Stimulated activated CD8-positive, alpha-beta memory T cell treated with anti-CD3 and anti-CD28 coated beads, Interleukin-15, amount 100 ng/mL, for 24 hours (primary cell): ENCODE measurements around the gene MAP2K6.

Experiments
- DNase-seq: peaks from one replicate; pipeline ENCODE4 v3.0.0-alpha.2; 2020; ENCODE audit warnings: low read depth

MAP2K6 gene

DNA sequence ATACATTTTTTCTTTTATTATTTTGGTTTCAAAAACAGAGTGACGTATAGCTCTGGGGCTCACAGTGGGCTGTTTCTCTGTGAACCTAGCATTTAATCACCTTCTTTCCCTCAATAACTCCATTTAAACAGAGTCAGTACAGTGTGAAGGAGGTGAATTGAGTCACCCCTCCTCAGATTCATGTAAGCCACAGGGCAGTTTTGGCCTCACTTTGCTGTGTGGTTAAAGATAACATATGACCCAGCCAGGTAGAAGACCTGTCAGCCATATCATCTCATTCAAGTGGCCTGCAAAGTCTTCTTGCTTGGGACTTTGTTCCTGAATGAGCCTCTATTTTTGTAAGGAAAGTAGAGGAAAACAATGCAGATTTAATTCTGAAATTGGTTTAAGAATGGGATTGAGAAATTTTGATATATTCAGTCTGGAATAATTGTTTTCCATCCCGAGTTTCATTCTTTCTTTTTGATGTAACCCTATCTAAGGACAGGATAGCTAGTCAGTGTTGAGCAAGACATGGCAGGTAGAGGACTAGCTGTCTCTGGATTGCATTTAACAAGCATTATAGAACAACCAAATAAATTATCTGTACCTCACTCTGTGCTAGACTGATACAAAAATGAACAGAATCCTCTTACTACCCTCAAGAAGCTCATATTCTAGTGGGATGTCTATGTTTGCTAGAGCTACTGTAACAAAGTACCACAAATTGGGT lies 13.1 kb downstream of the MAP2K6 start:
- DNase-seq: no peak

DNA sequence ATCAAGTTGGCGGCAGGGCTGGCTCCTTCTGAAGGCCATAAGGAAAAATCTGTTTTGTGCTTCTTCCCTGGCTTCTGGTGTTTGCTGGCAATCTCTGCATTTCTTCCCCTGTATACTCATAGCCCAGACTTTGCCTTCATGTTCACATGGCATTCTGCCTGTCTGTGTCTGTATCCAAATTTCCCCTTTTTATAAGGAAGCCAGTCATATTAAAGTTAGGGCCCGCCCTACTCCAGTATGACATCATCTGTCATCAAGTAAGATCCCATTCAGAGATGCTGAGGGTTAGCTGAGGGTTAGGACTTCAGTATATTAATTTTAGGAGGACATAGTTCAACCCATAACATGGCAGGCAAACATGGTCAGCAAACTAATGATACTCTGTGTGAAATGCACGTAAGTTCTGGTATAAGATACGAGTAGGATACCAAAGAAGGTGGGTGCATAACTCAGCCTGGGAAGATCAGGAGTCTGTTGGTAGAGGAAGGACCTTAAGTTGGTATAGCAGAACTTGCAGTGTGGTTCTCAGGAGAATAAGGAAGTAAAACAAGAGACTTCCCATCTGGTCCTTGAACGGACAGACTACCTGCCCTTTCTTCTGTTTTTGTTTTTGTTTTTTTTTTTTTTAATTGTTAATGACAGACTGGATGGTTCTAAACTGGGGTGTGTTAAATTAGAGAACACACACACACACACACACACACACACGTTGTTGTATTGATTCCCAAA lies 13.9 kb downstream of the MAP2K6 start:
- no peak for DNase-seq

DNA sequence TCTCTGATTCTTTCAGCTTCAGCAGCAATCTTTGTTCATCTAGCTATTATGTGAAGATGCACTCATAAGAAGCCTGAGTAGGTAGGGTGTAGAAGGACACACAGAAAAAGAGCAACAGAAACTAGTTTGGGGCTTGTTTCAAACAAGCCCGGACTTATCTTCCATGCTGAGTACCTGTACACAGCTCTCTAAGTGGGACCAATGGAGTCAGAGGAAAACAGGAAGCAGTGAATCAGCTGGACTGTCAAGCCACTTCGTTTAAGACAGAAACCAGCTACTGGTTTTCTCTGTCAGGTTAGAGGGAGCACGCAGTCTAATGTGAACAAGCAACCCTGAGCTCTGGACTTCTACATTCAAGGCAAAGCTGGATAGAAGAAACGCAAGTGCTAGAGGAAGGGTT lies 16.0 kb downstream of the MAP2K6 start:
- no peak for DNase-seq

DNA sequence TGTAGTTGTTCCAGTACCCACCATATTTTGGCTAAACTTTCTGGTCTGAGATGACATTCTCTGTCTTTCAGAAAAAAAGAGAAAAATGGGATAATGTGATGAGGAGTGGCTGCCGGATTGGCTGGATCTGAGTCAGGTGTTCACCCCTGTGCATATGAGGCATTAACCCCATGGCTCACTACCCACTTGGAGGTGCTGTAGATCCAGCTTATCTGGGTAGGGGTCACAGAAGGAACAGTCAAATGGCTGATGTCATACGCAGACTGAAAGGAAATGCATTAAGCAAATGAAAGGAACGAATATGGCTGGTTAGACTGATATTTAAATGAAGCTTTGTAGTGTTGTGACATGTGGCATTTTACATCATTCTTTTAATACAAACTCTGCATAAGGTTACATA lies 17.3 kb downstream of the MAP2K6 start:
- no peak for DNase-seq

DNA sequence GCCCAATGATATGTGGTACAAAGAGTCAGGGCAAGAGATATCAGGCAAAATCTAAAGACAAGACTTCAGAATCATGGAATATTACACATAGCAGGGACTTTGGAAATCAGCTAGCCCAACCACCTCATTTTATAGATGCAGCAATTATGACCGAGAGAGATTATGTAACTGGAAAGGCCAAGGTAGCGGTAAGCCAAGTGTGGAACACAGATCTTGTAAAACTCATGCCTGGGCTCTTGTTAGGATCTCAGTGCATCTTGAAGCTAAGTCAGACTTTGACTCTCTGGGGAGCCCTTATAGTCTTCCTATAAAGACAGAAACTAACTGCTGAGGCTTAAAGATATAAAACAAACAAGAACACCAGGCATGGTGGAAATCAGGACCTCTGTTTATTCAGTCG lies 18.6 kb downstream of the MAP2K6 start:
- DNase-seq: no peak

DNA sequence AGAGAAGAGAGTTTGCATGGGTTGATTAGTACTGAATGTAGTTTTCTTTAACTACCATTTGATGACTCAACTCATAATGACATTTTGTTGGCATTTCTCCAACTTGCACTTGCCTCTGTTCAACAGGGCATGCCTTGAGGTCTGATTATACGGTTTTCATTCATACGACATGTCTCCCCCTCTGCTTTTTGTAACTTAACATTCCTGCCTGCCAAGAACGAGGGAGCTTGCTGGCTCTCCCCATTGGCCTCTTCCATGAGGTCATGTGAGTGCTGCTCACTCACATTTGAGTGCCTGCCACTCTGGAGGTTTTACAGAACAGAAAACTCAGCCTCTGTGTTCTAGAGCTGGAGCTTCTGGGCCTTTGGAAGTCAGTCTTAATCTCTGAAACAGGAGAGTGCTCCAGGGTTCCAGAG lies 19.7 kb downstream of the MAP2K6 start:
- DNase-seq: no peak

DNA sequence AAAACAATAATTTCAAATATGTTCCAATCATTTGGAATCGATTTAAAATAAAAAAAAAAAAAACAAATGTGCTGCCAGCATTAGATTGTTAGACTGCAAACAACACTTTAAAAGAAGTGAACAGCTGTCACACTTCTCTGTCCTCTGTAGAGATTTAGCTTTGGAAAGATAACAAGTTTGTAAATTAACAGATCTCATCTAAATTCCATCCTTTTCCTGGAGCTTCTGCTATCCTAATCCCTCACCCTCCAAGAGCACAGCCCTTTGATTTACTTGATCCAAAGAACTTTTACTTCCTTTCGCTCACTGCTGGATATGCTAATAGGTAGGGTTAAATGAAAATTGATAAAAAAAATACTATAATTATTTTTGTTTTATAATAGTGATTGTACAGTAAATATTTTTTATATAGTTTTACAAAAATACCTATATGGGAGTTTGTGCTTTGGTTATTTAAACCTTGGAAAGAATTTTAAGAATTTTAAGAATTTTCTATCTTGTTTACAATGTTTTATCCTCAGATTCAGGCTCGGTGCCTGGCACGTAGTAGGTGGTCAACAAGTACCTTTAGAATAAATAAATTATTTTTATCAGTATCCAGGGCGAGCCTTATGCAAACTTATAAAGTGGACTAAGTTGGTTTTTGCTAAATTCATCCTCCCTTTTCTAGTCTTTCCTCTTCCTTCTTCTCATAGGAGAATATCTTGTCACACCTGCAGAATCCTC lies 21.6 kb downstream of the MAP2K6 start:
- no peak for DNase-seq

DNA sequence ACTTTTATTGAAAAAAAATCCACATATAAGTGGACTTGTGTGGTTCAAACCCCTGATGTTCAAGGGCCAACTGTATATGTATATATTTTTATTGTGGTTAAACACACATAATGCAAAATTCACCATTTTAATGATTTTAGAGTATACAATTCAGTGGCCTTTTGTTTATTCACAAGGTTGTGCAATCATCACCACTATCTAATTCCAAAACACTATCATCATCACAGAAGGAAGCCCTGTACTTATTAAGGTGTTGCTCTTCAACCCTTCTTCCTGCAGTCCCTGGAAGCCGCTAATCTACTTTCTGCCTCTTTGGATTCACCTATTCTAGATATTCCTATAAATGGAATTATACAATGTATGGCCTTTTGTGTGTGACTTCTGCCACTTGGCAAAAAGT lies 23.0 kb downstream of the MAP2K6 start:
- DNase-seq: no peak

DNA sequence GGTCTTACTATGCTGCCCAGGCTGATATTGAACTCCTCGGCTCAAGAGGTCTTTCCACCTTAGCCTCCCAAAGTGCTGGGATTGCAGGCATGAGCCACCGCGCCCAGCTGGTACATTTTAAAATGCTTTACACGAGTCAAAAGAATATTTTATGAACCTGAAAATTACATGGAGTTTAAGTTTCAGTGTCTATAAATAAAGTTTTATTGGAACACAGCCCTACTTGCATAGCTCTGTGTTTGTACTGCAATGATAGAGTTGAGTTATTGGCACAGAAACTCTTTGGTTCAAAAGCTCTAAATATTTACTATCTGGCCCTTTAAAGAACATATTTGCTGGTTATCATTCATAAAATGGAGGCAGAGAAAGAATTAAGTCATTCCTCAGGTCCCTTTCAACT lies 24.3 kb downstream of the MAP2K6 start:
- no peak for DNase-seq

DNA sequence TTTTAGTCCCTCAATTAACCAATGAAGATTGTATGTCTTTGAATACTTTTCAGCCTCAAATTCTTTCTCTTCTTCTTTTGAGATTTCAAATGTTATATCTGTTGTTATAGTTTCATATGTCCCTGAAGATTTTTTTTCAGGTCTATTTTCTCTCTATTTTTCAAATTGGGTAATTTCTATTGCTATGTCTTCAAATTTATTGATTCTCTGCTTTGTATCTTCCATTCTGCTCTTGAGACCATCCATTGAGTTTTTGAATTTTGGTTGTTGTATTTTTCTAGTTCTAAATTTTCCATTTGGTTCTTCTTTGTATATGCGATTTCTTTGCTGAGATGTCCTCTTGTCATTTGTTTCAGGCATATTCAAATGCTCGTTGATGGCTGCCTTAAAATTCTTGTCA lies 26.7 kb downstream of the MAP2K6 start:
- no peak for DNase-seq

DNA sequence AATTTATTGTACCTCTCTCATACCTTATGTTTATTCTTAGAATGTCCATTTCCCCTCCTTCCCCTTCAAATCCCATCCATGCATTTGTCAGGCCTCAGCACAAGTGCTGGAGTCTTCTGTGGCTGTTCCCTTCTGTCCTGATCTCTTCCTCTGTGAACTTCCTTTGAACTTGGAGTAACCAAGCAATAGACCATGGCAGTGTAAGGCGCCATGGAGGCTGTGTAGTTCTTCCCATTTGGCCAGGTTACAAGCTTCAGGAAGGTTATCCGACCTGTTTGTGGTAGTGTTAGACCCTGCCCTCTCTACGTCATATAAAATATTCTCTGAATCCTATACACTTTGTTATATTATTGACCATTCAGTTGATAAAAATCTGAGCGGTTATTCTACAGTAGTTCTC lies 28.6 kb downstream of the MAP2K6 start:
- no peak for DNase-seq

DNA sequence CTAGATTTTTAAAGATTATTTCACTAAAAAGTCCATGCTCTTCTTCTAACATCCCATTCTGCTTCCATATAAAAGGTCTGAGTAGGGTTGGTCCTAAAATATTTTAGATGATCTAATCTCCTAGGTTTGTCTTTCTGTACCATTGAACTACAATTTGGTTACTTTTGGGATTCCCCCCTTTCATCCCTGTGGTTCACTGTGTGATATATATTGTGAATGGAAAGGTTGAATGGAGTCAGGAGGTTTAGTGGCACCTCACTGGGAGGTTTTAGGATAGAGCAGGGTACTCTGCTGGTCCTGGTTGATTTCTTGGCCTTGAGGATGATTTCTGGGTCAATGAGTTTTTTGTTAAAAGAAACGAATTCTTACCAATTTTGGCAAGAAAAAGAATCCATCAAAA lies 29.5 kb downstream of the MAP2K6 start:
- no peak for DNase-seq

DNA sequence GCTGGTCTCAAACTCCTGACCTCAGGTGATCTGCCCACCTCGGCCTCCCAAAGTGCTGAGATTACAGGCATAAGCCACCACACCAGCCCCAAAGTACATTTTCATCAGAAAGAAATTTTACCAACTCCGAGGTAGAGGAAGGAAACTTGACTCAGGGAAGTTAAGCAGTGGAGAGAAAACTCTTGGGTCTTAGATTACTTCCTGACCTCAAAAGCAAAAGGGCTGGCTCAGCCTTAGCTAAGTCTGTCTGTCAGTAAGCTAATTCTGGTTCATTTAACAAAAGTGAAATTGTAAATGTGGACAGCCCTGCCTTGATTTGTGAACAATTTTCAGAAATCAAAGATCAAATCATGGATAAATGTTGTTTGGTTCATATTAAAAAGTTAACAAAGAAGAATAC lies 30.6 kb downstream of the MAP2K6 start:
- no peak for DNase-seq

DNA sequence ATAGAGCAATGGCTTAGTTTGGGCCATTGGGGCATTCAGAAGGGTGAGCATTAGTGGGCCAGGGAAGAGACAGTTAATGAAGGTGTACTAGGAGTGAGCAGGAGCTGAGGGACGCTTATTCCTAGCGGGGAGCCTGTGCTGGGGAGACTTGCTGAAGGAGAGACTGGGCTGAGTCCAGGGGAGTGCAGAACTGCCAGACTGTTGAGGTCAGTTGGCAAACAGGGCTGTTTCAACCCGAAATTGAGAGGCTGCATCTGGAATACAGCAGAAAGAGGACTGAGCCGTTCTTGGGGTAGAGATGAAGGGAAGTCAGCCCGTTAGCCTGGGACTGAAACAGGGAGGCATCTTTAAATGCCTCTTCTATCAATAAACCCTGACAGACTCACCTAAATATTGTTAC lies 33.2 kb downstream of the MAP2K6 start:
- no peak for DNase-seq

DNA sequence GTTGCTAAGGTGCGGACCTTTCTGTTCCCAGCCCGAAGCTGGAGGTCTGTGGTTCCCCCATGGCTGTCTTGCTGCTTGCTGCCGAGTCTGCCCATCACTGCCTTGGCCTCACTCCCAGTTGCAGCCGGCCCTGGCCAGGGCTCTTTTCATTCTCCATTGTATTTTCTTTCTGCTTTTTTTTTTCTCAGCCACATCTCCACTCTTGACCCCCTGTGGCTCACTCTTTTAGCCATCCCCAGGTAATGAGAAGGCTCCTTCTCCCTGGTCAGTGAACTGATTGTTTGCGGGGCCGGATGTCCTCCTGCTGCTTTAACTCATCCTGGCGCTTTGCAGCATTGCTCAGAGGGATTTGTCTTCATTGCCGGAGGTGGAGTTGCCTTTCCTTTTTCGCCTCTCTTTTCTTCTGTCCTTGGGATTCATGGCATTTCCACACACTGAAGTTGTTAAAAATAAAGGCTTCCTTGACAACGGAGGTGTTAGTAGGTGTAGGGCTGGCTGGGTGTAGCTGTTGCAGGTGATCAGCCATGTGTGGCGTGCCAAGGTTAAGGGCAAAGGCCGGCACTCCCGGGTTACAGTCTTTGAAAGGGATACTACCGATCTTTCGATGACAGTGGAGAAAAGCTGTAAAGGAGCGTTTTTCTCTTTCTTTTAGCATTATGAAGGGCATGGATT lies 34.1 kb downstream of the MAP2K6 start:
- no peak for DNase-seq

DNA sequence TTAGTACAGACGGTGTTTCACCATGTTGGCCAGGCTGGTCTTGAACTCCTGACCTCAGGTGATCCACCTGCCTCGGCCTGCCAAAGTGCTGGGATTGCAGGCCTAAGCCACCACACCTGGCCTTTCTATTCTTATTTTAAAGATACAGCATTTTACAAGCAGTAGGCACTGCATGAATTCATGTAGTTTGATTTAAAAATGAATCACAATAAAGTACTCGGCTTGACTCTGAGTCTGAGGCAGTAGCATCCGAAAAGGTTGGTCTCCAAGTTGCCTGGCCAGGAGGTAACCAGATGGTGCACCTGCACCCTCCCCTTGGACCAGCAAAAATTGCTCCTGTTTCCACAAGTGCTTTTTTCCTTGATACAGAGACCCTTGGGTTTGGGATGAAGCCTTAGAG lies 35.6 kb downstream of the MAP2K6 start:
- no peak for DNase-seq

DNA sequence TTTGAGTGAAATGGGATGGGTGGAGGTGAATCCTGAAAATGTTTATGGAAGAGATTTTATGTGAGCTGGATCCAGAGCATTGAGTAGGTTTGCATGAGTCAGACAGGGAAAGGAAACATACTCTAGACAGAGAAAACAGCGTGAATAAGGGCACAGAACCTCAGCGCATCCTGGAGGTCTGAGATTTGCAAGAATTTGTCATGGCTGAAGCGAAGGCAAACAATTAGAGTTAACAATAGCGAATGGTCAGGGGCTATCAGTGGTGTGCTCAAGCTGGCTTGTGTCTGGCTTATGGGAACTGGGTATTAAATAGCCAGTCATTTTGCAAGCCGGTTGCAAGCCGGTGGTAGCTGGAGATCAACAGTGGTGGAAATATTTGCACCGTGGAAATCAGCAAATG lies 36.4 kb downstream of the MAP2K6 start:
- DNase-seq: no peak

DNA sequence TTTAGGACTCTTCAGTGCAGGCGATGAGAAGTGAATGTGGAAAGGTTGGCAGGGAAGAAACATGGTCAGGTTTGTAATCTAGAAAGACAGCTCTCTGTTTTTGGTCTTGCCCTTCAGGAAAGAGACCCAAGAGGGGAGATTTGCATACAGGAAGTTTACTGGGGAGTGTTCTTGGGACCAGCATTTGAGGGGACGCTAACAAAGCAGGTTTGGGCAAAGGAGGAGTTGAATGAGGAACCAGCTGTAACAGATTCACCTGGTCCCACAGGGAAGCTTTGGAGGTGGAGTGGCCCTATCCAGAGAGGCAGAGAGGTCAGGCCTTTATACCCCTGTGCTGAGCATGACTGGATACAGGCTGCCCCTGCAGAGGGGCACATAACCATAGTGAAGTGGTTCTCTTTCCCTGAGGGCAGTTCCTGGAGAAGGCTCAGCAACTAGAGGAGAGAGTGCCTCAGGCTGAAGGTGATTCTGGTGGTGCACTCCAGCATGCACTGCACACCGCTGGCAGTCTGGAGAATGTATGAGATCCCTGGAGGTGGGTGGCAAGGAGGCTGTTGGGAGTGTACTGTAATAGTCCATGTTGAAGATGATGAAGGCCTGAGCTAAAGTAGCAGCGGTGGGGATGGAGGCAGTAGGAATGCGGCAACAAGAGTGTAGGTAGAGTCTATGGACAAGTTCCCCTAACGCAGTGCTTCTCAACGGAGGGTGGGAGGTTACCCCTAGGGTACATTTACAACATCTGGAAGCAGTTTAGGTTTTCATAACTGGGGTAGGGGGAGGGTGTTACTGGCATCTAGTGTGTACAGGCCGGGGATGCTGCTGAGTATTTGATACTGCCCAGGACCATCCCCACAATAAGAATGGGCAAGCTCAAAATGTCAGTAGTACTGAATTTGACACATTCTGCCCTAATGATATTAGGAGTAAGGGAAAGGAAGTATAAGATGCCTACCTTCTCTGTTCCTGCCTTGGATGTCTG lies 37.2 kb downstream of the MAP2K6 start:
- no peak for DNase-seq

DNA sequence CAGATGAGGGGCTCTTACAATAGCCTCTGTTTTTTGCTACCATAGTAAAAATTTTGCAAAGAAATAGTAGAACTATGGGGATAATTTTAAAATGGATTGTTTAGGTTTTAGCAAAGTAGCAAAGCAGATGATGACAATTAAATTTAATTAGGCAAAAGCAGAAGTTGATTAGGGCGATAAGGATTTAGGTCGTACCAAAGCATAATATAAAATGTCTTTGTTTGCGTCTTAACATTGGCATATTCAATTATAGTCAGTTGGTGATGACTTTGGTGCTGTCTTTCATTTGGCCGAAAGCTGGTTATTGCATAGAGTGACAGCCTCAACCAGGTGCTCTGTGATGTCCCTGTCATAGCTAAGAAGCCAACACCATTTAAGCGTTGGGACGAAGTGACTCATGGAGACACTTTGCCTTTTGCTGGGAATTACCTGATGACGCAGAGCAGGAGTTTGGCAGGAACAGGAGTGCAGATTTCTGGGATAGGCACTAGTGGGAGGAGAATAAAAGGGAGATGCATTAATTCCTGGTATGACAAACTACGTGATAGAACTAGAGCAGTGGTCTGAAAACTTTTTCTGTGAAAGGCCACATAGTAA lies 38.3 kb downstream of the MAP2K6 start:
- no peak for DNase-seq

DNA sequence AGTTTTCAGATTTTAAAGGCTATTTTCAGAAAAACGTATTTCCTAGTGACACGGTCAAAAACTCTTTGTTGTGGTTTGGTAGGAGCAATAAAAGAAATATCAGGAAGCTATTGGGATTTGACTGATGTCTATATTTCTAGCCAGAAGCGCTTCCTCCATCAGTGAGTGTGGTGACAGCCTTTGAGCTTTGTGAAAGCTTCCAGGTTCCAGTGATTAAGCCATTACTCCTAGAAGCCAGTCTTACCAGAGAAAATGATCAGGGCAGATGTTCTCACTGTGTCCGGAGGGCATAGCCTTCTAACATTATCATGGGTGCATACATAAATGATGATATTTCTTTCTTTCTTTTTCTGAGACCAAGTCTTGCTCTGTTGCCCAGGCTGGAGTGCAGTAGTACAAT lies 39.6 kb downstream of the MAP2K6 start:
- DNase-seq: no peak

DNA sequence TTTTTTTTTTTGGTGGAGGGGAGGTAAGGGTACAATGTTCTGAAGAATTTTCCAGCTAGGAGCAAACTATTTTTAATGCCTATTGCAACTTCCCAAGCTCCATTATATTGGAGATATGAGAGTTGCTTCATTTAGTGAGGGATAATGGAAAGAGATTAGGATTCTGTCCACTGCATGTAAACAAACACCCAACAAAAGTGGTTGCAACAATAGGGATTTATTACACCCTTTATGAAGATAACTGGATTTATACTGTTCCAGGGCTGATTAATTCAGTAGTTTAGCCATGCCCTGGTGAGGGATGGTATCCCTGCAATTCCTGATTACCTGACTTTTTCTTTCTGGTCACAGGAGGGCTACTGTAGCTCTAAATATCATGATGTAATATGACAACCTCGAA lies 40.5 kb downstream of the MAP2K6 start:
- no peak for DNase-seq
